OCI-LY1 (cell line): ENCODE measurements around the gene ATP8B2.
"Not testable (repeated sequence)": the region's sequence is repeated elsewhere in the genome, so short reads cannot be mapped to it uniquely, and the experiment has no call there.

ENCODE experiments used
- H2AFZ ChIP-seq: fragments of 200-600 bp; sonication (generic), shearing (Covaris generic); 2 replicates; pipeline ENCODE4 v1.6.0; 2014; ENCODE audit warnings: antibody characterized with exemption, mild to moderate bottlenecking, low read length
- H3F3A ChIP-seq: fragments of 200-600 bp; sonication (generic), shearing (Covaris generic); 2 replicates; pipeline ENCODE4 v1.6.0; 2014; ENCODE audit warnings: mild to moderate bottlenecking, antibody characterized with exemption, low read length, moderate library complexity; ENCODE audit not compliant: insufficient read depth
- H3K27ac ChIP-seq: fragments of 200-600 bp; sonication (generic); 2 replicates; pipeline ENCODE4 v1.5.1; 2014; ENCODE audit warnings: low read length, mixed run types, mild to moderate bottlenecking, low read depth; ENCODE audit not compliant: poor library complexity, severe bottlenecking
- H3K27me3 ChIP-seq: fragments of 200-600 bp; sonication (generic); 2 replicates; pipeline ENCODE4 v1.6.0; 2014; ENCODE audit warnings: antibody characterized with exemption, mild to moderate bottlenecking, low read length, moderate library complexity; ENCODE audit not compliant: insufficient read depth
- H3K36me3 ChIP-seq: fragments of 200-600 bp; sonication (generic); 2 replicates; pipeline ENCODE4 v1.6.1; 2014; ENCODE audit warnings: mild to moderate bottlenecking, antibody characterized with exemption, low read length, moderate library complexity, mixed read lengths; ENCODE audit not compliant: insufficient read depth
- H3K4me1 ChIP-seq: fragments of 200-600 bp; sonication (generic); 2 replicates; pipeline ENCODE4 v1.5.1; 2014; ENCODE audit warnings: mild to moderate bottlenecking, low read length, moderate library complexity; ENCODE audit not compliant: insufficient read depth, severe bottlenecking
- H3K4me2 ChIP-seq: fragments of 200-600 bp; sonication (generic), shearing (Covaris generic); 2 replicates; pipeline ENCODE4 v1.6.1; 2014; ENCODE audit warnings: low read length
- H3K4me3 ChIP-seq: fragments of 200-600 bp; sonication (generic); 2 replicates; pipeline ENCODE4 v1.5.1; 2014; ENCODE audit warnings: low read length, low read depth, mild to moderate bottlenecking, mixed read lengths; ENCODE audit not compliant: poor library complexity, severe bottlenecking
- H3K79me2 ChIP-seq: fragments of 200-600 bp; shearing (Covaris generic); 2 replicates; pipeline ENCODE4 v1.6.1; 2016; ENCODE audit warnings: mixed run types, low read length, mixed read lengths; ENCODE audit not compliant: insufficient read depth
- H3K9ac ChIP-seq: fragments of 200-600 bp; sonication (generic), shearing (Covaris generic); 2 replicates; pipeline ENCODE4 v1.6.1; 2014; ENCODE audit warnings: mild to moderate bottlenecking, low read length, mixed read lengths
- H3K9me2 ChIP-seq: fragments of 200-600 bp; sonication (generic), shearing (Covaris generic); 2 replicates; pipeline ENCODE4 v1.6.1; 2014; ENCODE audit warnings: low read depth, mild to moderate bottlenecking, low read length, mixed read lengths
- H3K9me3 ChIP-seq: fragments of 200-600 bp; shearing (Covaris generic); 2 replicates; pipeline ENCODE4 v1.6.1; 2014; ENCODE audit warnings: low read length, mixed read lengths
- H4K20me1 ChIP-seq: fragments of 200-600 bp; sonication (generic), shearing (Covaris generic); 2 replicates; pipeline ENCODE4 v1.6.0; 2016; ENCODE audit warnings: mild to moderate bottlenecking, low read length; ENCODE audit not compliant: insufficient read depth
- EZH2 ChIP-seq: fragments of 200-600 bp; sonication (generic), shearing (Covaris generic); IDR thresholded peaks from 2 replicates; pipeline ENCODE4 v1.8.0; 2017; ENCODE audit warnings: borderline replicate concordance, mixed run types, mild to moderate bottlenecking, antibody characterized with exemption, low read length, moderate library complexity, mixed read lengths
- TF ChIP-seq, protein P1 (sequence below): fragments of 200-600 bp; sonication (generic), shearing (Covaris generic); IDR thresholded peaks from 2 replicates; pipeline ENCODE4 v1.5.1; 2017; ENCODE audit warnings: mild to moderate bottlenecking, antibody characterized with exemption, low read length, moderate library complexity, mixed read lengths

ATP8B2 gene

DNA sequence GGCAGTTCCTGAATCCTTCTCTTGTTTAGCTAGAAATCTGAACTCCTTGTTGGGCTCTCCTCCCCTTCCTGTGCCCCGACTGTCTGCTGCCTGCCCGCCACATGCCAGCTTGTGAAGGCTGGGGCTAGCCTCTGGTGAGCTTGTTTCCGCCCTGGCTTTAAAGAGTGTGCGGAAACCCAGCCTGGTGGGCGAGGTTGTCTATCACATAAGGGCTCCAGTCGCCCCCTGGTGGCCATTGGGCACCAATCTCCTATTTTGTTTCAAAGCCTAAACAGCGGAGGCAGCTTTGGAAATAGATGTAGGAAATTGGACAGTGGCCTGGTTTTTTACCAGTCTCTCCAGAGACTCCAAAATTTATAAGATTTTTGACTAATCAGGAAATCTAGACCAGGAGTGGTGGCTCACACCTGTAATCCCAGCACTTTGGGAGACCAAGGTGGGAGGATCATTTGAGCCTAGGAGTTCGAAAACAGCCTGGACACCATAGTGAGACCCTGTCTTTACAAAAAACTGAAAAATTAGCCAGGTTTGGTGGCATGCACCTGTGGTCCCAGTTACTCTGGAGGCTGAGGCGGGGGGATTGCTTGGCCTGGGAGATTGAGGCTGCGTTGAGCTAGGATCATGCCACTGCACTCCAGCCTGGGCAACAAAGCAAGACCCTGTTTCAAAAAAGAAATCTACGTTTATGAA lies 9.8 kb downstream of the ATP8B2 start:
- H3K27ac ChIP-seq, result no peak overlapping the region
- no peaks in the 10 kb centered on the region for H3K9me3 ChIP-seq
- H3K79me2 ChIP-seq, result no peaks in the 10 kb centered on the region
- H3K4me2 ChIP-seq, result no peak overlapping the region; the same call in 1 of the 2 replicates
- peak overlapping the region; percentile 19; the same call in 1 of the 2 replicates for H3K9ac ChIP-seq
- no peaks in the 10 kb centered on the region for H4K20me1 ChIP-seq
- no peaks in the 10 kb centered on the region for H3K27me3 ChIP-seq
- H2AFZ ChIP-seq, result no peak overlapping the region
- no peak overlapping the region for H3K4me3 ChIP-seq
- no peak for TF ChIP-seq EZH2
- TF ChIP-seq, protein P1, sequence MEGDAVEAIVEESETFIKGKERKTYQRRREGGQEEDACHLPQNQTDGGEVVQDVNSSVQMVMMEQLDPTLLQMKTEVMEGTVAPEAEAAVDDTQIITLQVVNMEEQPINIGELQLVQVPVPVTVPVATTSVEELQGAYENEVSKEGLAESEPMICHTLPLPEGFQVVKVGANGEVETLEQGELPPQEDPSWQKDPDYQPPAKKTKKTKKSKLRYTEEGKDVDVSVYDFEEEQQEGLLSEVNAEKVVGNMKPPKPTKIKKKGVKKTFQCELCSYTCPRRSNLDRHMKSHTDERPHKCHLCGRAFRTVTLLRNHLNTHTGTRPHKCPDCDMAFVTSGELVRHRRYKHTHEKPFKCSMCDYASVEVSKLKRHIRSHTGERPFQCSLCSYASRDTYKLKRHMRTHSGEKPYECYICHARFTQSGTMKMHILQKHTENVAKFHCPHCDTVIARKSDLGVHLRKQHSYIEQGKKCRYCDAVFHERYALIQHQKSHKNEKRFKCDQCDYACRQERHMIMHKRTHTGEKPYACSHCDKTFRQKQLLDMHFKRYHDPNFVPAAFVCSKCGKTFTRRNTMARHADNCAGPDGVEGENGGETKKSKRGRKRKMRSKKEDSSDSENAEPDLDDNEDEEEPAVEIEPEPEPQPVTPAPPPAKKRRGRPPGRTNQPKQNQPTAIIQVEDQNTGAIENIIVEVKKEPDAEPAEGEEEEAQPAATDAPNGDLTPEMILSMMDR, result peak; percentile 87
- peaks cover 6% of the 10 kb centered on the region for H3K4me1 ChIP-seq
- no peaks in the 10 kb centered on the region for H3F3A ChIP-seq
- H3K36me3 ChIP-seq, result no peaks in the 10 kb centered on the region
- no peaks in the 10 kb centered on the region for H3K9me2 ChIP-seq

DNA sequence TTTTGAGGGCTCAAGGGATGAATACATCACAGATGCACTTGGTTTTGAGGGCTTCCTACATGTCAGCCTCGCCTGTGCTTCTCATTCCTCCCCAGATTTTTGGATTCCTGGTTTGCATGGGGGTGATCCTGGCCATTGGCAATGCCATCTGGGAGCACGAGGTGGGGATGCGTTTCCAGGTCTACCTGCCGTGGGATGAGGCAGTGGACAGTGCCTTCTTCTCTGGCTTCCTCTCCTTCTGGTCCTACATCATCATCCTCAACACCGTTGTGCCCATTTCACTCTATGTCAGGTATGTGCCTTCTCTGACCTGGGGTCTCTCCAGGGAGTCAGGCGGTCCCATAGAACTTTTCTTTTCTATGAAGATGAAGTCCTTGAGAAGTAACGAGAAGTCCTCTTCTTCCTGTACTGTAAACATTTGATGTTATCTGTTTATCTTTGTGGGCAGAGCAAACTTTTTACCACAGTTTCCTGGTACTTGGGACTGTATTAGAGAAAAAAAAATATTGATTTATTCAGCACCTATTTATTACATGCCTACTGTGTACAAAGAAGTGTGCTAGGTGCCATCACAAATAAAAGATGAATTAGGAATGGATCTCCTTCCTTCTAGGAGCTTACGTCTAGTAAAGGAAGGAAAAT lies 12.0 kb downstream of the ATP8B2 start:
- H3F3A ChIP-seq, result no peaks in the 10 kb centered on the region
- TF ChIP-seq, protein P1, result no peak
- TF ChIP-seq EZH2, result no peak
- no peak overlapping the region for H3K27ac ChIP-seq
- no peaks in the 10 kb centered on the region for H3K79me2 ChIP-seq
- no peak overlapping the region for H3K4me3 ChIP-seq
- H3K9me3 ChIP-seq, result no peaks in the 10 kb centered on the region
- no peaks in the 10 kb centered on the region; the same call in 1 of the 2 replicates for H3K36me3 ChIP-seq
- peaks cover 6% of the 10 kb centered on the region for H3K4me1 ChIP-seq
- H3K9me2 ChIP-seq, result no peaks in the 10 kb centered on the region
- no peaks in the 10 kb centered on the region for H4K20me1 ChIP-seq
- no peak overlapping the region for H3K4me2 ChIP-seq
- H3K9ac ChIP-seq, result no peak overlapping the region
- no peaks in the 10 kb centered on the region for H3K27me3 ChIP-seq
- H2AFZ ChIP-seq, result no peak overlapping the region

DNA sequence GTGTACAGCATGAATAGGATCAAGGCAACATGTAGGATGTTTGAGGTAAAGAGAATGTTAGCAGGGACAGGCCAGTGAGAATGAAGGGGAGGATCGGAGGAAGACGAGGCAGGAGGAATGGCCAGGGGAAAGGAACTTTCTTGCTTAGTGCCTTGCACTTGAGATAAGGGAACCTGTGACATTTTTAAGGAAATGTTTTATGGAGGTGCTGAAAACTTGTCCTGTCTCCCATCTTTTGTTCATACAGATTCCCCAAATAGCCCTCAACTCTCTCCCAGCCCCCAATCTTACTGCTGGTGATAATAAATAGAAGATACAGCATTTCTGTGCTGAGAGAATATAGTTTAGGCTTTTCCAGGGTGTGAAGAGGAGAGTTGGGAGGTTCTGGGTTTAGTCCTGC lies 13.6 kb downstream of the ATP8B2 start:
- H3K4me2 ChIP-seq, result no peak overlapping the region
- H3K4me3 ChIP-seq, result no peak overlapping the region
- no peaks in the 10 kb centered on the region for H3K27me3 ChIP-seq
- H3K9ac ChIP-seq, result no peak overlapping the region
- H3K27ac ChIP-seq, result no peak overlapping the region
- H3K79me2 ChIP-seq, result no peaks in the 10 kb centered on the region
- H3K9me2 ChIP-seq, result no peaks in the 10 kb centered on the region
- no peaks in the 10 kb centered on the region for H4K20me1 ChIP-seq
- no peaks in the 10 kb centered on the region for H3F3A ChIP-seq
- no peak for TF ChIP-seq EZH2
- TF ChIP-seq, protein P1, result no peak
- no peaks in the 10 kb centered on the region for H3K9me3 ChIP-seq
- H2AFZ ChIP-seq, result no peak overlapping the region
- H3K4me1 ChIP-seq, result peaks cover 6% of the 10 kb centered on the region
- H3K36me3 ChIP-seq, result no peaks in the 10 kb centered on the region; the same call in 1 of the 2 replicates

DNA sequence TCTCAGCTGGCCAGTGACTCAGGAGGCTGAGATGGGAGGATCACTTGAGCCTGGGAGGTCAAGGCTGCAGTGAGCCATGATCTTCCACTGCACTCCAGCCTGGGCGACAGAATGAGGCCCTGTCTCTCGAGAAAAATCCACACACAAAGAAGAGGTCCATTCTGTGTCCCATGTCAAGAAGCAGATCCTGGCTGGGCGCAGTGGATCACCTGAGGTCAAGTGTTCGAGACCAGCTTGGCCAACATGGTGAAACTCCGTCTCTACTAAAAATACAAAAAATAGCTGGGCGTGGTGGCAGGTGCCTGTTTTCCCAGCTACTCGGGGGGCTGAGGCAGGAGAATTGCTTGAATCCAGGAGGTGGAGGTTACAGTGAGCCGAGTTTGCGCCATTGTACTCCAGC lies 16.0 kb downstream of the ATP8B2 start:
- H3K4me1 ChIP-seq, H3K4me2 ChIP-seq, H2AFZ ChIP-seq, H3K9ac ChIP-seq, H3F3A ChIP-seq, H3K9me3 ChIP-seq, H3K27me3 ChIP-seq, H3K4me3 ChIP-seq, H3K9me2 ChIP-seq, H4K20me1 ChIP-seq, H3K79me2 ChIP-seq, H3K27ac ChIP-seq, H3K36me3 ChIP-seq: not testable (repeated sequence)
